ENCODE measurements around the gene LARP1B. TPM values are rescaled to one million over a fixed set of nuclear protein-coding genes. Genes with fewer than 3 reads are reported as not detected.

The LARP1B gene
- total and polyA plus RNA-seq, 9 of the 15 experiments (the other 6 are each of a cell fraction or from before 2014, with no cell fraction given): 19.2 to 59.7 (median 37.9) TPM

DNA sequence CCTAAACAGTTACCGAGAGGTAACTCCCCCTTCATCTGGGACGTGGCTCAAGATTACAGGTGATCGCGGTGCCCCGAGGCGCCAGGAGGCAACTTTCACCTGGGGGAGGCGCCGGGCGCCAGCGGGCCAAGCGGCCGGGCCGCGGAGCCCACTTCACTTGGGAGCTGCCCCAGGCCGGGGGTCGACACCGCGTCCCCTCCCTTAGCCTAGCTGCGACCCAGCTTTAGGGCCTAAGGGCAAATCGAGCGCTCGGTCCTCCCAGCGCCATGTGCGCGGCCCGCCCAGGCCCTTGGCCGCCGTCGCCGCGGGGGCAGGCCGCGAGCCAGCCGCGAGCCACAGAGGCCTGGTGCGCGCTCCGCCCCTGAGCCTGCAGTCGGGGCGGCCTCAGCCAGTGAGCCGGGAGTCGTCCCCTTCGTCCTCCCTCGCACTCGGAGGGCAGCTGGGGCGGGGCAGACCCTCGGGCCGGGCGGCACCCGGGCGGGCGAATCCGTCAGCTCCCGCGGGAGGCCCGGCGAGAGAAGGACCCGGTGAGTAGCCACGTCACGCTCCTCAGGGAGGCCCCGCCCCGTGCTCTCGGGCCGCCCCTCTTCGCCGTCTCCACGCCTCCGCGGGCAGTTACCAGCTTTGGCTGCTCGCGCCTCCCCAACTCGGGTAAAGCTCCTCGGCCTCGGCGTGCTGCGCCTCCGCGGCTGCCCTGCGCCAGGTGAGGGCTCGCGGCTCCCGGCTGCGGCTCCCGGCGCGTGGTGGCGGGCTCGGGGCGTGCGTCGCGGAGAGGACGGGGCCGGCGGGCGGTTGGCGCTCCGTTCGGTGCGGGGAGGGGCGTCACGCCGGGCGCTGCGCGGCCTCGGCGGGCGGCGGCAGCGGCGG, at the start of gene LARP1B (continued):
- TF ChIP-seq, protein P1, sequence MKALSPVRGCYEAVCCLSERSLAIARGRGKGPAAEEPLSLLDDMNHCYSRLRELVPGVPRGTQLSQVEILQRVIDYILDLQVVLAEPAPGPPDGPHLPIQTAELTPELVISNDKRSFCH (CRISPR knock-in tag; IDR thresholded peaks at IDR 0.05): no peak
- TF ChIP-seq, protein P1 (tag; IDR thresholded peaks at IDR 0.05): peak; percentile 73; the same call in 1 of the 2 replicates
- TF ChIP-seq MAZ (CRISPR knock-in tag; conservative IDR thresholded peaks at IDR 0.05 in 1 of 2, IDR thresholded peaks at IDR 0.05 in 1 of 2) (peak; percentile 90 to 93; a peak in 3 of 4 replicates), PRPF4 (IDR thresholded peaks at IDR 0.05; ENCODE audit: insufficient read depth, low read depth, low read length, poor library complexity, severe bottlenecking) (peak; percentile 30), EP300 (IDR thresholded peaks at IDR 0.05; ENCODE audit: low read length) (0 out of 2 replicates have a peak, but pooled peaks have one; percentile 3), NFE2 (IDR thresholded peaks at IDR 0.05; ENCODE audit: low read depth) (peak; percentile 50; the same call in 1 of the 2 replicates), RCOR1 (IDR thresholded peaks at IDR 0.05; ENCODE audit: borderline replicate concordance in 1 of 2, low read depth in 2 of 2, low read length in 2 of 2) (peak in 1 of 2 experiments; percentile 42; a peak in 2 of 4 replicates), BDP1 (IDR thresholded peaks at IDR 0.05; ENCODE audit: insufficient read depth, insufficient read length) (no peak), ZNF717 (CRISPR knock-in tag; IDR thresholded peaks at IDR 0.05) (no peak), ATF7 (IDR thresholded peaks at IDR 0.05) (peak; percentile 83), CCAR2 (IDR thresholded peaks at IDR 0.05; ENCODE audit: low read depth, low read length) (no peak), TRIM28 (IDR thresholded peaks at IDR 0.05) (no peak)
- TF ChIP-seq, protein P2, sequence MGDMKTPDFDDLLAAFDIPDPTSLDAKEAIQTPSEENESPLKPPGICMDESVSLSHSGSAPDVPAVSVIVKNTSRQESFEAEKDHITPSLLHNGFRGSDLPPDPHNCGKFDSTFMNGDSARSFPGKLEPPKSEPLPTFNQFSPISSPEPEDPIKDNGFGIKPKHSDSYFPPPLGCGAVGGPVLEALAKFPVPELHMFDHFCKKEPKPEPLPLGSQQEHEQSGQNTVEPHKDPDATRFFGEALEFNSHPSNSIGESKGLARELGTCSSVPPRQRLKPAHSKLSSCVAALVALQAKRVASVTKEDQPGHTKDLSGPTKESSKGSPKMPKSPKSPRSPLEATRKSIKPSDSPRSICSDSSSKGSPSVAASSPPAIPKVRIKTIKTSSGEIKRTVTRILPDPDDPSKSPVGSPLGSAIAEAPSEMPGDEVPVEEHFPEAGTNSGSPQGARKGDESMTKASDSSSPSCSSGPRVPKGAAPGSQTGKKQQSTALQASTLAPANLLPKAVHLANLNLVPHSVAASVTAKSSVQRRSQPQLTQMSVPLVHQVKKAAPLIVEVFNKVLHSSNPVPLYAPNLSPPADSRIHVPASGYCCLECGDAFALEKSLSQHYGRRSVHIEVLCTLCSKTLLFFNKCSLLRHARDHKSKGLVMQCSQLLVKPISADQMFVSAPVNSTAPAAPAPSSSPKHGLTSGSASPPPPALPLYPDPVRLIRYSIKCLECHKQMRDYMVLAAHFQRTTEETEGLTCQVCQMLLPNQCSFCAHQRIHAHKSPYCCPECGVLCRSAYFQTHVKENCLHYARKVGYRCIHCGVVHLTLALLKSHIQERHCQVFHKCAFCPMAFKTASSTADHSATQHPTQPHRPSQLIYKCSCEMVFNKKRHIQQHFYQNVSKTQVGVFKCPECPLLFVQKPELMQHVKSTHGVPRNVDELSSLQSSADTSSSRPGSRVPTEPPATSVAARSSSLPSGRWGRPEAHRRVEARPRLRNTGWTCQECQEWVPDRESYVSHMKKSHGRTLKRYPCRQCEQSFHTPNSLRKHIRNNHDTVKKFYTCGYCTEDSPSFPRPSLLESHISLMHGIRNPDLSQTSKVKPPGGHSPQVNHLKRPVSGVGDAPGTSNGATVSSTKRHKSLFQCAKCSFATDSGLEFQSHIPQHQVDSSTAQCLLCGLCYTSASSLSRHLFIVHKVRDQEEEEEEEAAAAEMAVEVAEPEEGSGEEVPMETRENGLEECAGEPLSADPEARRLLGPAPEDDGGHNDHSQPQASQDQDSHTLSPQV (IDR thresholded peaks at IDR 0.05): peak; percentile 97
- TF ChIP-seq, protein P3, sequence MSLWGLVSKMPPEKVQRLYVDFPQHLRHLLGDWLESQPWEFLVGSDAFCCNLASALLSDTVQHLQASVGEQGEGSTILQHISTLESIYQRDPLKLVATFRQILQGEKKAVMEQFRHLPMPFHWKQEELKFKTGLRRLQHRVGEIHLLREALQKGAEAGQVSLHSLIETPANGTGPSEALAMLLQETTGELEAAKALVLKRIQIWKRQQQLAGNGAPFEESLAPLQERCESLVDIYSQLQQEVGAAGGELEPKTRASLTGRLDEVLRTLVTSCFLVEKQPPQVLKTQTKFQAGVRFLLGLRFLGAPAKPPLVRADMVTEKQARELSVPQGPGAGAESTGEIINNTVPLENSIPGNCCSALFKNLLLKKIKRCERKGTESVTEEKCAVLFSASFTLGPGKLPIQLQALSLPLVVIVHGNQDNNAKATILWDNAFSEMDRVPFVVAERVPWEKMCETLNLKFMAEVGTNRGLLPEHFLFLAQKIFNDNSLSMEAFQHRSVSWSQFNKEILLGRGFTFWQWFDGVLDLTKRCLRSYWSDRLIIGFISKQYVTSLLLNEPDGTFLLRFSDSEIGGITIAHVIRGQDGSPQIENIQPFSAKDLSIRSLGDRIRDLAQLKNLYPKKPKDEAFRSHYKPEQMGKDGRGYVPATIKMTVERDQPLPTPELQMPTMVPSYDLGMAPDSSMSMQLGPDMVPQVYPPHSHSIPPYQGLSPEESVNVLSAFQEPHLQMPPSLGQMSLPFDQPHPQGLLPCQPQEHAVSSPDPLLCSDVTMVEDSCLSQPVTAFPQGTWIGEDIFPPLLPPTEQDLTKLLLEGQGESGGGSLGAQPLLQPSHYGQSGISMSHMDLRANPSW (CRISPR knock-in tag; IDR thresholded peaks at IDR 0.05): peak; percentile 70; the same call in 1 of the 2 replicates
- TF ChIP-seq, protein P4, sequence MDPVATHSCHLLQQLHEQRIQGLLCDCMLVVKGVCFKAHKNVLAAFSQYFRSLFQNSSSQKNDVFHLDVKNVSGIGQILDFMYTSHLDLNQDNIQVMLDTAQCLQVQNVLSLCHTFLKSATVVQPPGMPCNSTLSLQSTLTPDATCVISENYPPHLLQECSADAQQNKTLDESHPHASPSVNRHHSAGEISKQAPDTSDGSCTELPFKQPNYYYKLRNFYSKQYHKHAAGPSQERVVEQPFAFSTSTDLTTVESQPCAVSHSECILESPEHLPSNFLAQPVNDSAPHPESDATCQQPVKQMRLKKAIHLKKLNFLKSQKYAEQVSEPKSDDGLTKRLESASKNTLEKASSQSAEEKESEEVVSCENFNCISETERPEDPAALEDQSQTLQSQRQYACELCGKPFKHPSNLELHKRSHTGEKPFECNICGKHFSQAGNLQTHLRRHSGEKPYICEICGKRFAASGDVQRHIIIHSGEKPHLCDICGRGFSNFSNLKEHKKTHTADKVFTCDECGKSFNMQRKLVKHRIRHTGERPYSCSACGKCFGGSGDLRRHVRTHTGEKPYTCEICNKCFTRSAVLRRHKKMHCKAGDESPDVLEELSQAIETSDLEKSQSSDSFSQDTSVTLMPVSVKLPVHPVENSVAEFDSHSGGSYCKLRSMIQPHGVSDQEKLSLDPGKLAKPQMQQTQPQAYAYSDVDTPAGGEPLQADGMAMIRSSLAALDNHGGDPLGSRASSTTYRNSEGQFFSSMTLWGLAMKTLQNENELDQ (CRISPR knock-in tag; IDR thresholded peaks at IDR 0.05; ENCODE audit: borderline replicate concordance): no peak
